ENCODE data around the gene CRABP2.

DNA sequence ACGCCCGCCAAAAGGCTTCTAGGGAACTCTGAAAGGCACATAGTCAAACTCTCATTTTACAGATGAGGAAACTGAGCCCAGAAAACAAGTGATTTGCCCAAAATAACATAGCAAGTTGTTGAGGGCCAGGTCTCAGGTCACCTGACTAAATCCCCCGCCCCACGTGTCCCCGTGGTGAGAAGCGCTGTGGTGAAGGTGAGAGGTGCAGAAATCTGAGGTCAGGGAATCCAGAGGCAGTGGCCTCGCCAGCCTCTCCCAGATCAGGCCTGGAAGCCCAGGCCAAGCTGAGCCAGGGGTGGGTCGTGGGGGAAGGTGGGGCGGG lies 41.0 kb upstream of the CRABP2 start:
- TF ChIP-seq, protein P1, sequence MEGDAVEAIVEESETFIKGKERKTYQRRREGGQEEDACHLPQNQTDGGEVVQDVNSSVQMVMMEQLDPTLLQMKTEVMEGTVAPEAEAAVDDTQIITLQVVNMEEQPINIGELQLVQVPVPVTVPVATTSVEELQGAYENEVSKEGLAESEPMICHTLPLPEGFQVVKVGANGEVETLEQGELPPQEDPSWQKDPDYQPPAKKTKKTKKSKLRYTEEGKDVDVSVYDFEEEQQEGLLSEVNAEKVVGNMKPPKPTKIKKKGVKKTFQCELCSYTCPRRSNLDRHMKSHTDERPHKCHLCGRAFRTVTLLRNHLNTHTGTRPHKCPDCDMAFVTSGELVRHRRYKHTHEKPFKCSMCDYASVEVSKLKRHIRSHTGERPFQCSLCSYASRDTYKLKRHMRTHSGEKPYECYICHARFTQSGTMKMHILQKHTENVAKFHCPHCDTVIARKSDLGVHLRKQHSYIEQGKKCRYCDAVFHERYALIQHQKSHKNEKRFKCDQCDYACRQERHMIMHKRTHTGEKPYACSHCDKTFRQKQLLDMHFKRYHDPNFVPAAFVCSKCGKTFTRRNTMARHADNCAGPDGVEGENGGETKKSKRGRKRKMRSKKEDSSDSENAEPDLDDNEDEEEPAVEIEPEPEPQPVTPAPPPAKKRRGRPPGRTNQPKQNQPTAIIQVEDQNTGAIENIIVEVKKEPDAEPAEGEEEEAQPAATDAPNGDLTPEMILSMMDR (IDR thresholded peaks at IDR 0.05; ENCODE audit: low read length): no peak
- TF ChIP-seq EZH2 (optimal IDR thresholded peaks at IDR 0.05; ENCODE audit: low read depth, low read length): no peak

Measured in MM.1S (cell line).